Activated naive CD8-positive, alpha-beta T cell treated with anti-CD3 and anti-CD28 coated beads, Interleukin-2, amount 50 U/mL, for 24 hours (primary cell): ENCODE results near the gene EYS.

ENCODE experiments used
- ATAC-seq: fragments of 150-1000 bp; cut with Tn5 transposase; one replicate; pipeline ENCODE4 v1.10.0; 2021
- DNase-seq: peaks from one replicate; pipeline ENCODE4 v3.0.0; 2021
- H3K27ac Mint-ChIP-seq: one replicate; pipeline ENCODE4 v1.8.0; 2021; ENCODE audit warnings: mild to moderate bottlenecking, mixed read lengths
- H3K27me3 Mint-ChIP-seq: one replicate; pipeline ENCODE4 v1.8.0; 2021; ENCODE audit warnings: mixed read lengths
- H3K36me3 Mint-ChIP-seq: one replicate; pipeline ENCODE4 v1.8.0; 2021; ENCODE audit warnings: low read depth, mixed read lengths
- H3K4me1 Mint-ChIP-seq: one replicate; pipeline ENCODE4 v1.8.0; 2021; ENCODE audit warnings: mixed read lengths
- H3K4me3 Mint-ChIP-seq: one replicate; pipeline ENCODE4 v1.8.0; 2021; ENCODE audit warnings: mild to moderate bottlenecking, moderate library complexity, mixed read lengths
- H3K9me3 Mint-ChIP-seq: one replicate; pipeline ENCODE4 v1.8.0; 2021; ENCODE audit warnings: mixed read lengths

Gene EYS

GRCh38 chr6:64445038-64445437 is 1262.0 kb downstream of the EYS start:
- peaks cover 21% of the 10 kb centered on the region for H3K9me3 Mint-ChIP-seq
- H3K4me1 Mint-ChIP-seq = no peaks in the 10 kb centered on the region
- H3K4me3 Mint-ChIP-seq = no peak overlapping the region
- no peak overlapping the region for H3K27ac Mint-ChIP-seq
- DNase-seq = no peak
- no peaks in the 10 kb centered on the region for H3K36me3 Mint-ChIP-seq
- no peak for ATAC-seq
- H3K27me3 Mint-ChIP-seq = no peaks in the 10 kb centered on the region

- Mint-ChIP-seq H3K9me3 (peaks cover 13% of the 10 kb centered on the region), H3K27me3 (no peaks in the 10 kb centered on the region), H3K4me3 (no peak overlapping the region), H3K36me3 (no peaks in the 10 kb centered on the region), H3K4me1 (no peaks in the 10 kb centered on the region), H3K27ac (no peak overlapping the region)
- DNase-seq (no peak), ATAC-seq (no peak)
These were observed 1267.8 kb downstream of the EYS start for GRCh38 chr6:64439274-64439673.

- ATAC-seq = no peak
- Mint-ChIP-seq H3K36me3 (no peaks in the 10 kb centered on the region), H3K4me3 (no peak overlapping the region), H3K27ac (no peak overlapping the region), H3K27me3 (no peaks in the 10 kb centered on the region), H3K9me3 (peaks cover 13% of the 10 kb centered on the region), H3K4me1 (no peaks in the 10 kb centered on the region)
- no peak for DNase-seq
These were observed 1269.0 kb downstream of the EYS start for GRCh38 chr6:64437996-64438395.

GRCh38 chr6:64429926-64430325 is 1277.1 kb downstream of the EYS start:
- H3K9me3 Mint-ChIP-seq = peaks cover 3% of the 10 kb centered on the region
- no peak overlapping the region for H3K27ac Mint-ChIP-seq
- ATAC-seq = no peak
- H3K27me3 Mint-ChIP-seq = no peaks in the 10 kb centered on the region
- DNase-seq = no peak
- no peaks in the 10 kb centered on the region for H3K4me1 Mint-ChIP-seq
- no peak overlapping the region for H3K4me3 Mint-ChIP-seq
- H3K36me3 Mint-ChIP-seq = no peaks in the 10 kb centered on the region

- Mint-ChIP-seq H3K27ac (no peak overlapping the region), H3K4me3 (no peak overlapping the region), H3K36me3 (no peaks in the 10 kb centered on the region), H3K4me1 (no peaks in the 10 kb centered on the region), H3K27me3 (no peaks in the 10 kb centered on the region), H3K9me3 (peaks cover 3% of the 10 kb centered on the region)
- no peak for DNase-seq
- no peak for ATAC-seq
These were observed 1278.8 kb downstream of the EYS start for GRCh38 chr6:64428186-64428585.

- ATAC-seq = no peak
- Mint-ChIP-seq H3K27ac (no peak overlapping the region), H3K36me3 (no peaks in the 10 kb centered on the region), H3K9me3 (peaks cover 26% of the 10 kb centered on the region), H3K27me3 (no peaks in the 10 kb centered on the region), H3K4me1 (no peaks in the 10 kb centered on the region), H3K4me3 (no peak overlapping the region)
- DNase-seq = no peak
These were observed 1291.1 kb downstream of the EYS start for GRCh38 chr6:64415926-64416325.

GRCh38 chr6:64411226-64411625 is 1295.8 kb downstream of the EYS start:
- H3K4me3 Mint-ChIP-seq = no peak overlapping the region
- H3K9me3 Mint-ChIP-seq = peaks cover 18% of the 10 kb centered on the region
- no peaks in the 10 kb centered on the region for H3K27me3 Mint-ChIP-seq
- ATAC-seq (no peak), DNase-seq (no peak)
- no peak overlapping the region for H3K27ac Mint-ChIP-seq
- H3K36me3 Mint-ChIP-seq = no peaks in the 10 kb centered on the region
- H3K4me1 Mint-ChIP-seq = no peaks in the 10 kb centered on the region

- no peaks in the 10 kb centered on the region for H3K36me3 Mint-ChIP-seq
- H3K9me3 Mint-ChIP-seq = peaks cover 18% of the 10 kb centered on the region
- no peak overlapping the region for H3K4me3 Mint-ChIP-seq
- no peak for DNase-seq
- H3K27ac Mint-ChIP-seq = no peak overlapping the region
- H3K27me3 Mint-ChIP-seq = no peaks in the 10 kb centered on the region
- ATAC-seq = no peak
- H3K4me1 Mint-ChIP-seq = no peaks in the 10 kb centered on the region
These were observed 1297.1 kb downstream of the EYS start for GRCh38 chr6:64409948-64410347.

- DNase-seq (no peak), ATAC-seq (no peak)
- no peak overlapping the region for H3K27ac Mint-ChIP-seq
- no peaks in the 10 kb centered on the region for H3K27me3 Mint-ChIP-seq
- no peak overlapping the region for H3K4me3 Mint-ChIP-seq
- H3K4me1 Mint-ChIP-seq = no peaks in the 10 kb centered on the region
- no peaks in the 10 kb centered on the region for H3K36me3 Mint-ChIP-seq
- peaks cover 18% of the 10 kb centered on the region for H3K9me3 Mint-ChIP-seq
These were observed 1302.6 kb downstream of the EYS start for GRCh38 chr6:64404396-64404795.

- ATAC-seq = no peak
- no peaks in the 10 kb centered on the region for H3K4me1 Mint-ChIP-seq
- no peak overlapping the region for H3K27ac Mint-ChIP-seq
- H3K27me3 Mint-ChIP-seq = no peaks in the 10 kb centered on the region
- no peak for DNase-seq
- no peaks in the 10 kb centered on the region for H3K9me3 Mint-ChIP-seq
- H3K36me3 Mint-ChIP-seq = no peaks in the 10 kb centered on the region
- no peak overlapping the region for H3K4me3 Mint-ChIP-seq
These were observed 1323.7 kb downstream of the EYS start for GRCh38 chr6:64383277-64383676.

GRCh38 chr6:64376394-64376793 is 1330.6 kb downstream of the EYS start:
- no peak overlapping the region for H3K4me3 Mint-ChIP-seq
- peaks cover 13% of the 10 kb centered on the region for H3K9me3 Mint-ChIP-seq
- DNase-seq (no peak), ATAC-seq (no peak)
- no peaks in the 10 kb centered on the region for H3K27me3 Mint-ChIP-seq
- no peaks in the 10 kb centered on the region for H3K36me3 Mint-ChIP-seq
- H3K4me1 Mint-ChIP-seq = no peaks in the 10 kb centered on the region
- no peak overlapping the region for H3K27ac Mint-ChIP-seq

- peaks cover 4% of the 10 kb centered on the region for H3K9me3 Mint-ChIP-seq
- ATAC-seq (no peak), DNase-seq (no peak)
- H3K27me3 Mint-ChIP-seq = no peaks in the 10 kb centered on the region
- no peaks in the 10 kb centered on the region for H3K4me1 Mint-ChIP-seq
- H3K36me3 Mint-ChIP-seq = no peaks in the 10 kb centered on the region
- no peak overlapping the region for H3K27ac Mint-ChIP-seq
- no peak overlapping the region for H3K4me3 Mint-ChIP-seq
These were observed 1349.6 kb downstream of the EYS start for GRCh38 chr6:64357430-64357829.

- H3K9me3 Mint-ChIP-seq = peaks cover 4% of the 10 kb centered on the region
- no peaks in the 10 kb centered on the region for H3K27me3 Mint-ChIP-seq
- no peak overlapping the region for H3K4me3 Mint-ChIP-seq
- ATAC-seq = no peak
- no peak overlapping the region for H3K27ac Mint-ChIP-seq
- H3K4me1 Mint-ChIP-seq = no peaks in the 10 kb centered on the region
- no peaks in the 10 kb centered on the region for H3K36me3 Mint-ChIP-seq
- DNase-seq = no peak
These were observed 1359.6 kb downstream of the EYS start for GRCh38 chr6:64347411-64347810.

- no peak for DNase-seq
- Mint-ChIP-seq H3K9me3 (peaks cover 35% of the 10 kb centered on the region), H3K4me1 (no peaks in the 10 kb centered on the region), H3K27me3 (no peaks in the 10 kb centered on the region), H3K4me3 (no peak overlapping the region), H3K36me3 (no peaks in the 10 kb centered on the region), H3K27ac (no peak overlapping the region)
- no peak for ATAC-seq
These were observed 1371.8 kb downstream of the EYS start for GRCh38 chr6:64335195-64335594.

- H3K9me3 Mint-ChIP-seq = peaks cover 33% of the 10 kb centered on the region
- no peaks in the 10 kb centered on the region for H3K27me3 Mint-ChIP-seq
- H3K4me3 Mint-ChIP-seq = no peak overlapping the region
- DNase-seq (no peak), ATAC-seq (no peak)
- H3K27ac Mint-ChIP-seq = no peak overlapping the region
- no peaks in the 10 kb centered on the region for H3K36me3 Mint-ChIP-seq
- H3K4me1 Mint-ChIP-seq = no peaks in the 10 kb centered on the region
These were observed 1372.4 kb downstream of the EYS start for GRCh38 chr6:64334636-64335035.

GRCh38 chr6:64330694-64331307 is 1376.2 kb downstream of the EYS start:
- no peak overlapping the region for H3K27ac Mint-ChIP-seq
- H3K4me1 Mint-ChIP-seq = no peaks in the 10 kb centered on the region
- no peaks in the 10 kb centered on the region for H3K36me3 Mint-ChIP-seq
- DNase-seq (peak; percentile 46), ATAC-seq (no peak)
- no peak overlapping the region for H3K4me3 Mint-ChIP-seq
- no peaks in the 10 kb centered on the region for H3K27me3 Mint-ChIP-seq
- peaks cover 12% of the 10 kb centered on the region for H3K9me3 Mint-ChIP-seq
